Stimulated activated CD4-positive, alpha-beta T cell treated with anti-CD3 and anti-CD28 coated beads, Interleukin-12 subunit alpha, Interleukin-12 subunit beta, amount 100 ng/mL, for 4 hours (primary cell): ENCODE measurements around the gene SLC16A8.

Experiments
- DNase-seq: peaks from one replicate; pipeline ENCODE4 v3.0.0-alpha.2; 2020

The SLC16A8 gene

DNA sequence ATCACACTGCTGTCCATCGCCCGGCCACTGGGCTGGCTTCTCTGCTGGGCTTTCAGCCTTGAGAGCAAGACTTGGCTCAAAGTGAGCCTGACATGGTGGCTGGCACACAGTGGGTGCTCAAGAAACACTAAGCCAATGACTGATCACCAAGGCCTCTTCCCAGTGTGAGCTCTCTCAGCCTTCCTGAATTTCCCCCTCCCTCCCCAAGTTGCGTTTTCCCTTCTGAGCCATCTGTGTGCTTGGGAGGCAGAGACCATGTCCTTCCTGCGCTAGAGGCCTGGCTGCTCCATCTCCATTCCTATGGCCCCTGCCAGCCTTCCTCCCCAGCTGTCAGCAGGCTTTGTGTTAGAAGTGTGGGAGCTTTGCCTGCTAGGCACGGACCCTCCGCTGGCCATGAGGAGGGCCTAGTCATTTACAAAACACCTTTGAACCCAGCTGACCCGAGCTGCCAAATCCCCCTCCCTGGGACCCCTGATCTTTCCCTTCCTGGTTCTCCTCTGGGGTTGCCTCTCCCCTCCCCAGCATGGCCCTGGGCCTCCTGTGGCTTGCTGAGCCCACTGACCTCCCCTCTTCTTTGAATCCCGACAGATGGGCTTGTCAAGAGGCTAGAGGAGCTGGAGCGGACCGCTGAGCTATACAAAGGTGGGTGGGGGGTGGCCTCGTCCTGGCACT is 13.6 kb downstream of the SLC16A8 start:
- no peak for DNase-seq

DNA sequence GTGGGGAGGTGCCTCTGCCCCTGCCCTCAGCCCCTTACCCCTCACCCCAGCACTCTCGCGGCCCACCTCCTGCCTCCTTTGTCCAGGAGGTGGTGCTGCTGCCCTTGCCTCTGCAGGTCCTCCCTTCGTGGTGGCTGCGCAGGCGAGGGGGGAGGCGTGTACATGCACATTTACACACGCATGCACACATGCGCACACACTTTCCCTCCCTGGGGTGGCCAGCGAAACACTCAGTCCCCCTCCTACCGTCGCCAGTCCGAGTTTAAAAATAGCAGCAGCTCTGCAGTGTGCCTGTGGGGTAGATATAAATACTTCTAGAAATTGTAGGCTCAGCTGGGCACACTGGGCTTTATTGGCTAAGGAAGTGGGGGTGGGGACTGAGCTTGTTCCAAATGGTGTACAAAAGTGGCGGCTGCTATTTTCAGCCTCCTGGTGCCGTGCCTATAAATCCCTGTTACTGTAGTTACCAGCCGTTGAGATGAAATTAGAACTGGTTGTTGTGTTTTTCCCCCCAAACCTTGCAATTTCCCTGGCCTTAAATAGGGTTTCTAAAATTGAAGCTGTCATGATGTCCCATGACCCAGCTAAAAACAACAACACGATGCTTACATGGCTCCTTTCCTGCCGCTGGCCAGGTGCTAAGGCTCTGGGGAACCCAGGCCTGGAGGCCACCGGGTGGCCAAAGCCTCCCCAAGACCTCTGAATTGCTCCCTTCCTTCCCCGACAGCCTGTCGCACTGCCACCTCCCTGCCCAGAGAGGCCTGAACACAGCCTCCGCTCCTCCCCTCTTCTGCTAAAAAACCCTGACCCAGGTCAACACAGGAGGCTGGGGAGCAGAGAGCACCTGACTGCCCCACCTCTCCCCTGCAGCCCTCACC is 14.4 kb downstream of the SLC16A8 start:
- DNase-seq = no peak

DNA sequence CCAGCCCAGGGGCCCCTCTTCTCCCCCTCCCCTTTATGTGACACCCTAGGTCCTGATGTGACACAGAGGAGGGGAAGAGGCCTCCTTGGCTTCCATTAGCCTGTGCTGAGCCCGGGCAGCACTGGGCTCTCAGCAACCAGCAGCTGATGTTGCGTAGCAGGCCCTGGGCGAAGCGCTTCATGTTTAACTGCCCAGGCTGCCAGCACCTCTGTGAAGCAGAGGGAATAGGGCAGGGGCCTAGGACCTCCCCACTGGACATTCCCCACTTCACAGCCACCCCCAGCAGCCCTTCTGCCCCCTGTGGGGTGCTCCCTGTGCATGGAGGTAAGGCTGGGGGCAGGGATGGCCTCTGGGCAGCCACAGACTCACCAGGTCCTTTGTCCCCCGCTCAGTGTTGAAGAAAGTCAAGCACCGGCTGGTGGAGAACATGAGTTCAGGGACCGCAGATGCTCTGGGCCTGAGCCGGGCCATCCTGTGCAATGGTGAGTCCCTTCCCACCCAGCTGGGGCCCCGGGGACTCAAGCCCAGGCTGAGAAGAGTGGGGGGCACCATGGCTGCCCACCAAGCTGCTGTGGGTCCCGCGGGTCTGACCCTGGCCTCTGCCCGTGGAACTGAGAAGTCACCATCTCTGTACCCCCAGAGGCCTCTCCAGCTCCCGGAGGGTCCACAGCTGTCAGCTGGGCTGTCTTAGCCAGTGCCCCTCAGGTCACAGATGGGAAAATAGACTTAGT is 15.2 kb downstream of the SLC16A8 start:
- DNase-seq = no peak

DNA sequence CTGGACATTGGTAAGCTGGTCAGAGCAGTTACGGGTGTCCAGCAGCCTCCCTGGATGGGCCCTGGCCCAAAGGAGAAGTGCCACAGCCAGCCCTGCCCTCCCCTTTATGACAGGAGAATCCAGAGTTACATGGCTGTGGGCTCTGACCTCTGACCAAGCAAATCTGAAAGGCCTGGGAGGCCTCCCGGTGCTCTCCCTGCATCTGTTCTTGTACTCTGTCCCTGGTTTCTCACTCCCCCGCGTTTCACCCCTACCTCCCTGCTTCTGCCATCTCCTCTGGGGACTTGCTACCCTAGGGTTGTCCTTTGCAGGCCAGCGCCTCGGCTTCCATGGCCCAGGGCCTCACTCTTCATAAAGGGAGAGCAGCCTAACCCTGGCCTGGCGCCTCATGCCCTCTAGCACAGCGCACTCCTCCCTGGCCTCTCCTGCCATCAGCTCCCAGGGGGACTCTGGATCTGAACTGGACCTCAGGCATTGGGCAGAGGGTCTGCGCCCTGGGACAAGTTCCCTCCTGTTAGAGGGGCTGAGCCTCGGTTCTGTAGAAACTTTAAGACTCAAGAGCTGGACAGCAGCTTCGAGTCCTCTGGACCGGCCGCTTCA is 16.1 kb downstream of the SLC16A8 start:
- DNase-seq = no peak

DNA sequence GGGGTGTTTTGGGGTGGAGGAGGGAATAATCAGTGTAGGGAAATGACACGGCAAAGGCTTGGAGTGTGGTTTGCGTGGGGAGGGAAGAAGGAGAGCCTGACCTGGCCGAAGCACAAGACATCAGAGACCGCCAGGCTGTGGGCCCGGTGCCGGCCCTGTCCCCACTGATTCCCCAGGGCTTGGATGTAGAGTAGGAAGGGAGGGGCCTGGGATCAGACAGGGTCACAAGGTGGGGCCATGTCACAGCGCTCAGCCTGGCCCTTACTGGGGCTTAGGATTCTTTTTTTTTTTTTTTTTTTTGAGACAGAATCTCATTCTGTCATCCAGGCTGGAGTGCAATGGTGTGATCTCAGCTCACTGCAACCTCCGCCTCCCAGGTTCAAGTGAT is 17.0 kb downstream of the SLC16A8 start:
- no peak for DNase-seq

DNA sequence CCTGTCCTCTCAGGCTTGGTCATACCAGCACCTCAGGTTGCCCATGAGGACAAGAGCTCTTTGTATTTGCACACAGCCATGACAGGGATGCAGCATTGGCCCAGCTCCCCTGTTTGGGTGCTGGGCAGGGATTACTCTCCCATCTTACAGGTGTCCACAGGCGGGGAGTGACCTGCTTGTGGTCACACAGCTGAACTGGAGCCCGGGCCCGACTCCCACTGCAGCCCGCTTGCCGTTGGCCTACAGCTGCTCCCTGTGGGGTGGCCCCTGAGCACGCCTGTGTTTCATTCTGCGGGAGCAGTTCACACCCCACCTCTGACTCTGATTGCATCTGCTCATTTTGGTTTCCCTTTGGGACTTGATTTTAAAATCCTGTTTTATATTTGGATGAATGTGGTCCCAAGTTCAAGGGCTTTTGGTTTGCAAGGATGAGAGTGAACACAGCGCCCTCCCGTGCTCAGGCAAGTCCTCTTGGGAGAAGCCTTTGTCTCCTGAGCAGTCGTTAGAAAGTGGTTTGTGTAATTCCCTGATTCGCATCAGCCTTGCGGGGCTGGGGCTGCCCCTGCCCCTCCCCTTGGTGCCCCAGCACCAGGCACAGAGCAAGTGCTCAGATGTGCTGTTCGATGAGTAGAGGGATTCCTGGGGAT is 17.5 kb downstream of the SLC16A8 start:
- DNase-seq = no peak

DNA sequence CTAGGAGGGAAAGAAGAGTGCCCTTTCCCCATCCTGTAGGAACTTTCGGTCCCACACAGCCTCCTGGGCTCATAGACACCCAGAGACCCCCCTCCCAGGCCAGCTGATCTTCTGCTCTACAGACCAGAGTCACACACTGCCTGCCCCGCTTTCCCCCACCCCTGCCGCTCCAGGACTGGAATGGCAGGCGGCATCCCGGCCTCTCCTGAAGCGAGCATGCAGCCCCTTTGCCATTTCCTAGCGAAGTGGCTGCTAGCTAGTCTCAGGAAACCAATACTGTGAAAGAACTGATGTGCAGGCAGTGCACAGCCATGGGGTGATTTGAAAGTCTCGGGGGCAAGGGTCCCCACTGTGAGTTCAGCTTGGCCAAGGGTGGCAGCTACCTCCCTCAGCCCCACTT is 18.4 kb downstream of the SLC16A8 start:
- no peak for DNase-seq

DNA sequence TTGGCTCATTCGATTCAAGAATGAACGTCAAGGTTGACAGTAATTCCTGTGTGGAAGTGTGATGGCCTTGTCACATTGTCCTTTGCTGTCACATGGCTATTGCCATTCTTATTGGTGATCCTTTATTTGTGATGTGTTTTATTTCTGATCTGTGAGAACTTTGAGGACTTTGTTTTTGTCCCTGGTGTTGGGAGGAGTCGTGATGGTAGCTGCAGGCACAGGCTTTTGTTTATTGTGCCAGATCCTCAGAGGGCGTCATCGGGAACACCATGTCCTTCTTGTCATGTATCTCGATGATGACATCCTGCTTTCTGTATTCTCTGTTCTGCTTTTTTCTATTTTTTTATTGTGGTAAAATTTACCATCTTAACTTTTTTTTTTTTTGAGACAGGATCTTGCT is 21.2 kb downstream of the SLC16A8 start:
- DNase-seq = no peak

DNA sequence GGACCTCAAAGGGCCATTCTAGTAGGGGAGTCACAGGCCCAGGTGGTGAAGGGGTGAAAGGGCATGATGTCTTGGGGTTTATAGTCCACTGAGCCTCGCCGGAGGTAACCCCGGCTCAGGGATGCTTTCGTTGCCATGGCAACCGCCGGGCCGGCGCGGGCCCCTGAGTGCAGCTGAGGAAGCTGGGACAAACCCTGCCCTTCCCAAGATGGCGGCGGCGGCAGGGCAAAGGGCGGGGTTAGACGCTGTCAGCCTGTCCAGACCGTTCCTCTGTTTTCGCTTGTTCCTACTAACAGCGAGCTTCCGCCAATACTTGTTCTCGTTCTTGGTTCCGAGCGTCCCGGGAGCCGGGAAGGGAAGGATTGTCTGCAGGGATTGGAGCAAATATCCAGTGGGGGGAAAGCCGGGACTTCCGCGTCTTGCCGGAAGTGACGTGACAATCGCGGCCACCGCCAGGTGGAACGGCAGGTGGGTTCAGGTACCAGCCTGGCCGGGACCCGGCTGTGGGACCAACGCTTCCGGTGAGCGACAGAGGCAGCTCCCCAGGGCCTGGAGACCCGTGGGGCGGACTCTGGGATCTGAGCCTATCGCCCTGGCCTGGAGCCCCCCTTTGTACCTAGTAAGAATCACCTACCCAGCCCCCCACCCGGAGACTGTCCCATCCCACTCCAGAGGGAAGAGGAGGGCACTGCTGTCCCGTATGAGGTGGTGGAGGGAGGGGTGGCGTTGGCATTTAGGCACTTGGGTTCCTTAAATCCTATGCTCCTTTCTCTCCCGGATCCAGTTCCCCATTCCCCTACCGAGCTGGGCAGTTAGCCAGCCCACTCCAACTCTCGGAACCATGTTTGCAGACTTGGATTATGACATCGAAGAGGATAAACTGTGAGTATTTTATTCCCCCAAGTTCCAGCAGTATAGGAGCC is 26.8 kb downstream of the SLC16A8 start, which contains the start of gene PICK1:
Gene PICK1, plus strand, starts transcription at position 436 of the 923 bp plus-strand sequence. Its CDS starts 406 bp downstream, at position 842.
- DNase-seq = peak; percentile 77

DNA sequence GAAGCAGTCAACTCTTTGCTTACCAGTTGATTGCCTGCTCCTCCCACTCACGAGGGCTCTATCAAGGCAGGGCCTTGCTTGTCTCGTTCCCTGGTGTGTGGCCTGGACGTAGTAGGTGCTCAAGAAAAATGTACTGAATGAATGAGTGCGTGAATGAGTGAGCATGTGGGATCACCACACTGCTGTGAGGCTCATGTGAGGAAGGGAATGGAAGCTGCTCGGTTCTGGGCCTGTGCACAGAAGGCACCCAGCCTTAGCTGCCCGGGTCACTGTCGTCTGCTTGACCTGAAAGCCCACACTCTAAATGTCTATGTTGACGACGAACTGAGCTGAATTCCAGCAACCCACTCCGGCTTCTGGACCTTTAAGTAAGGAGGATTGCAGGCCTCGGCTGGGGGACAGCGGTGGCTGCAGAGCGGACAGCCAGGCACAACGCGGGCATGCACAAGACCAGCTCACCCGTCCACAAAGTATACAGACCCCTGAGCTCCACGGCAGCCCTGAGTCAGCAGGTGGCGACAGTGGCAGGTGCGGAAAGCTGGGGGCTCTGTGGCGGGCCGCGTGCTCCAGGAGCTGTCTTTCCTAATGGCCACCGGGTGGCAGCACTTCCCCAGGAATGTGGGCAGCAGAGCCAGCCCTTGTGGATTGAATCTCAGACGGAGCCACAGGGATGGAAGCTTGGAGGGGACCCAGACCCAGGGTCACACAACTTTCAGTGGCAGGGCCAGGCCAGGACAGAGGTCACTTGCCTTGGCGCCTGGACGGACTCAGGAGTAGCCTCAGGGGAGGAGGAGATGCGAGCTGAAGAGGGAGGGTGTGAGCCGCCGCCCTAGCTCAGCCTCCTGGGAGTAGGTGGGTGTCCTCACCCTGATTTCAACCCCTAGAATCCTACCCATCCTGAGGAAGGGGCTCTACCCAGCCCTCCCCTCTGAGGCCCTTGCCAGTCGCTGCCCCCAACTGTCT is 31.8 kb downstream of the SLC16A8 start:
- DNase-seq = peak; percentile 72

DNA sequence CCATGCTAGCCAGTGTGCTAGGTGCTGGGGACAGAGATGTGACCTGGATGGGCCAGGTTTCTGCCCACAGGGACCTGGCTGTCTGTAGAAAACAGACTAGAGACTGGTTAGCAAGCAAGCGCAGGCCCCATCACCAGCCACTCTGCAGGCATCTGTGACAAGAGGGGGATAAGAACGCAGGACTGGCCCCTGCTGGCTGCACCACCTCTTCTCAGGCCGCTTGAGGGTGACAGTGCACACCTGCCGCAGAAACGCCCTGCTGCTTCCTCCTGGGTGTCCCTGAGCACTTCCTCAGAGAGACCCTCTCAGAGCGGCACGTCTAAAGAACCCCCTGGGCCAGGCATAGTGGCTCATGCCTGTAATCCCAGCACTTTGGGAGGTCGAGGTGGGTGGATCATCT is 32.7 kb downstream of the SLC16A8 start:
- no peak for DNase-seq

DNA sequence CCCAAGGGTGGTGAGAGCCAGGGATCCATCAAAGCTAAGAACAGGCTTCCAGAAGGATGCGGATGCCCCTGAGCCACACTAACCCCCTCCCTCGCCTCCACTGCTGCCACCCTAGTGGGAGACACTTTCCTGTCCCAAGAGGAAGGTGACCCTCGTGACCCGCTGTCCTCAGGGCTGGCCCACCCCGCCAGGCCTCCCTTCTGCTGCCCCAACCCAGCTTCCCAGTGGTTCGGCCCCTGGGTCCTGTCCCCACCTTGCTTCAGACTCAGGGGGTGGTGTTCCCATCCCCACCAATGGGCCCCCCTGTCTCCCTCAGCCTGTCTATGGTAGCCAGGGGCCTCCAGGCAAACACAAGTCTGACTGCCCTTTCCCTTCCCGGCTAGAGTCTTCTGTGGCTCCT is 33.3 kb downstream of the SLC16A8 start:
- no peak for DNase-seq

DNA sequence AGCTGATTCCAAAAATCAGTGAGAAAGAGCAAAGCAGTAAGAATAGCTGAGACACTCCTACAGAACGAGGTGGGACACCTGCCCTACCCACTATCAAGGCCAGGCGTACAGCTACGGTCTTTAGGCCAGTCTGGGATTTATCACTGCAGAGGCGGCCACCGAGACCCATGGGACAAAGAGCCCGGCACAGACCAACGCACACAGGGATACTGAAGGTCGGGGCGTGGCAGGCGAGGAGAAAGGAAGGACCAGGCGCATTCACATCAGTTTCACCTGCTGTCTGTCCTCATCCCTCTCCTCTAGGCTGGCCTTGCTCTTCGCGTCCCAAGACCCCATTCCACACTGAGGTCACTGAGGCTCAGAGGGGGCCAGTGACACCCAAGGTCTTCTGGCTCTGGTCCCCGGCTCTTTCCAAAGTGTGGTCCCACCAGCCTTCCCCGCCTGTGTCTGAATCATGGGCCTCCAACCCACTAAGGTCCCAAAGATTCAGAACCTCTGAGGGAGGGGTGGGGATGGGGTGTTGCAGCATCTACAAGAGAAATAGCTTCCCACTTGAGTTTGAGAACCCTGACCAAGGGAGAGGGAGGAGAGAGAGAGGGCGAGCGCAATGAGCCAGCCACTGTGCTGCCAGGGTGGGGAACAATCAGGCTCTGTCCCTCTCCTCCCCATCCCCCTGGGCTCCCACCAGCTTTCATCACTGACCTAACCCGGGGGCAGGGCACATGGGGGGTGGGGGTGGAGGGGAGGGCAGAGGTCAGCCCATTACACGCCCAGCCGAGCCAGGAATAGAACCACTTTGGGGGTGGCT is 34.0 kb downstream of the SLC16A8 start:
- DNase-seq = no peak

DNA sequence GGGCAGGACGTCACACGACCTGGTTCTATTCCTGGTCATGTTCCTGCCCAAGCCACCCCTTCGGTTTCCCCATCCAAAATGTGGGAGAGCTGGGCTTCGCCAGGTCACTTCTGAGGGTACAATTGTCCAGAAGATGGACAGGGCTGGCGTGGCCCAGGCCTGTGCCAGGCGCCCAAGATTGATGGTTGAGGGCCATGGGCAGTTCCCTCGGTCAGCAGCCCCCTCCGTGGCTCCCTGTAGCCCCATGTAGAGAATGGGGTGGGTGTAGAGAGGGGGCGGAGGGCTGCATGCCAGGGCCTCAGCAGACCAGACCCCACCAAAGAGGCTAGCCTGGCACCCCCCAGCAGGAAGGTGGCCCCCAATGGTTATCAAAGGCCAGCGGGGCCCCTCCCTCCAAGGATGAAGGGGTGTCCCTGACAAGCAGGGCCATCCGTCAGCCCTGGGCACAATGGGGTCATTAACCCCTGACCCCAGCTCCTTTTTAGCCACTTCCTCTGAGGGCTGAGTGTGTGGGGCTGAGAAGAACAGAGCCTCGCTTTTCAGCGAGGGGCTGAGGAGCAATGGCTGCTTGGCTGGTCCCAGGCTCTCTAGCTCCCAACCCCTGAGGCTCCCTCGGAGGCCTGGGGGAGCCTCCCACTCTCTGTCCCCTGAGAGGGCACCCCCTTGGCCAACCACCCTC is 37.8 kb downstream of the SLC16A8 start:
- no peak for DNase-seq

DNA sequence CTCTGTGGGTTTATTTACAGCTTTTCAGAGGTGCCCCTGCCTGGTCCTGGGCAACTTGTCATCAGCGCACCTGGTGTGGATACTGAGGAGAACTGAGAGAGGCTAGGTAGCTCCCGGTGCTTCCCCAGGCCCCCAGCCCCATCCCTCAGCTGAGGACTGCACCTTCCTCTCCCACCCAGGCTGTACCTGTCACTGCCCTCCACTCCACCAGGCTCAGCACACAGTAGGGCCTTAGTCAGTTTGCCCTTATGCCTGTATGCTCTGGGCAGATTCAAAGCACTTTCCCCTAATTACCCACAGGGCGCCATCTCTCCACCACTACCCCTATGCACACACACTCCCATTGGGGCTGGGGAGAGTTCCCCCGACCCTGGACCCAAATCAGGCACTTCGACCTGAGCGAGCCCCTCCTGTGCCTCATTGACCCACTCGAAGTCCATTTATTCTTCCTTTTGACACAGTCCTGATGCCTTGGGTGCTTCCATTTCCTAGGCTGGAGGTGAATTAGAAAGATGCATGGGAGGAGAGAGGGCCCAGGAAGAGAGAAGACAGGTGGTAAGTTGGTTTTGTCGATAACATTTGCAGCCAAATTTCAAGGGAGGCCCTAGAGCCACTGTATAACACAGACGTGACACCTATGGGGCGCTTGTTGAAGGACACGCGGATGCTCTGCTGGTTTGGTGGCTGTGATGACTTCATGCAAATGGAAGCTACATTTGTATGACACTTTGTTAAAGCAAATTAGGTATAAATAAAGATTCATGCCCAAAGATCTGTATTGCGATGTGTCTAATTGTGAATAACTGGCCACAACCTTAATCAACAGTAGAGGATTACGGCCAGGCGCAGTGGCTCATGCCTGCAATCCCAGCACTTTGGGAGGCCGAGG is 40.6 kb downstream of the SLC16A8 start:
- DNase-seq = no peak

DNA sequence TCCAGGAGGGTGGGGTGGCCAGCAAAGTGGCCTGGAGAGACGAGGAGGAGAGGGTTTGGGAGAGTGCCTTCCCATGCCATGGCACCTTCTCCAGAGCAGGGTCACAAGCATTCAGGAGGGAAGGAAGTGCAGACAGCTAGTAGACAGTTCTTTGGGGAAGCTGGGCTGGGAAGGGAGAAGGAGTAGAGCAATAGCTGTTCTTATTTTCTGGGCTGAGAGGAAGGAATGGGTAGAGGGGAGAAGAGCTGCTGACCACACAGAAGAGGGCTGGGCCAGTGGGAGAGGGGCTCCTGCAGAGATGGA is 41.5 kb downstream of the SLC16A8 start:
- DNase-seq = no peak

DNA sequence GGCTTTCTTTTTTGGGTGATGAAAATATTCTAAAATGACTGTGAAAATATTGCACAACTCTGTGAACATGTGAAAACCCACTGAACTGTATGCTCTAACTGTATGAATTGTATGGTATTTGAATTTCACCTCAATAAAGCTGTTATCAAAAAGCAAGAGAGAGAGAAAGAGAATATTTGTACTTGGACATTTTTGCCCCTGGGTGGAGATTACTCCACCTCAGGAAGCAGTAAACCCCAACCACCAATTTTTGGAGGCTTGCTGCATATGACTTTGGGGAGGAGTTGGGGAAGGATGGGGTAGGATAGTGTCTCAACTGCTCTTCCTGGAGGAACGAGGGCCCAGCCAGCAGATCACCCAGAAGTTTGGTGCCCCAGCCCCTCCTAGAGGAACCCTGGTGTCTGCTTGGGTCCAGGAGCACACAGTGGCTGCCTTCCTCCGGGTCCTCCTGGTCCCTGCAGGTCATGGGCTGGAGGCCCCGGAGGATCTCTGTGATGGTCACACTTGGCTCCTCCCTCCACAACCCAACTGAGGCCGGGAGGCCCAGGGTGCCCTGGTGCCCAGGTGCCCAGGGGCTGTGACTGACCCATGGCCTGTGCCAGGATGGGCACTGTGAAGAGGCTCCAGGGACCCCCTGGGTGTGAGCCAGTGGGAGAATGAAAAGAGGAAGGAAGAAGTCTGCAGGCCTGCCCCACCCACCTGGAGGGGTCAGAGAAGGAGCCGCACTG is 42.1 kb downstream of the SLC16A8 start:
- DNase-seq = no peak
